HG02840 (cell line): ENCODE measurements around the gene MAST4.

Source experiments
- ATAC-seq: cut with Tn5 transposase; IDR thresholded peaks from one replicate; pipeline ENCODE4 v1.9.1; 2021; ENCODE audit warnings: mild to moderate bottlenecking, moderate library complexity, moderate number of reproducible peaks; ENCODE audit not compliant: unreplicated experiment, low FRiP score

Gene MAST4

DNA sequence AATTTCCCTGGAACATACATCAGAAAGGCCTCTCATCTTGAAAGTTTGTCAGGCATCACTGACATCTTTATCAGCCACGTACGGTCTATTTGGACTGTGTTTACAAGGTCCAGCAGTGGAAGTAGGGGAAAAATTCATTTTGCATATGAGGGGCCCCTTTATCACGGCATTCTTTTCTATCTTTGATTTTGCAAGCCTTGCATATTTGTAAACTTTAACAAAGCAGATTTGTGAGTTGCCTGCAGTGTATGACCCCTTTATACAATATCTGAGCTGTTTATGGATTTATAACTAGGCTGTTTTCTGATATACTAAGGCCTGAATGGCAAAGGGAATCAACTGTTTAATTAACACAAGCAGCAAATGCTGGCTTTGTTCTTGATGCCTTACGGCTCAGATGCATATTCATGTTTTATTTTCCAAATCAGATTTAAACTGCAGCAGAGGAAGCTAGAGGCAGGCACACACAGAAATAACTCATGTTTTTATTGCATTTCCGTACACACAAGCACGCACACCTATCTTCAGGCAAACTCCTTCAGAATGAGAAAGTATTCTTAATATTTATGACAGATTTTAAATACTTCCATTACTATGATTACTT, 539.3 kb downstream of the MAST4 start:
- ATAC-seq = no peak

GRCh38 chr5:67139030-67139429, 542.8 kb downstream of the MAST4 start:
- no peak for ATAC-seq

GRCh38 chr5:67140413-67140812, 544.2 kb downstream of the MAST4 start:
- no peak for ATAC-seq

DNA sequence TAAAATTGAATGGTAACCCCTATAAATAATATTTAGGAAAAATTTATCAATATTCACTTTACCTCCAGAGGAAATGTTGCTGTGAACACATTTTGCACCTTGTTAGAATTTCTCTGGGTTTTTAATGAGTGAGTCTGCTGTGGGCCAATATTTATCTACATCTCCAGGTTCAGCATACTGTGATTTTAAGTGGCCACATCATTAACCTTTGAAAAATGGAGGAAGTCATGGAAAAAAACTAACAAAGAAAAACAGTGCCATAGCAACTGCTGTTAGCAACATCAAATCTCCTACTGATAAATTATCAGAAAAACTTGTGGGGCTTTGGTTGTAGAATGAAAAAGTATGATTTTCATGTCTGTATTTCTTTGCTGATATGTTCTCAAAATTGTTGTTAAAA, 545.5 kb downstream of the MAST4 start:
- ATAC-seq = no peak

DNA sequence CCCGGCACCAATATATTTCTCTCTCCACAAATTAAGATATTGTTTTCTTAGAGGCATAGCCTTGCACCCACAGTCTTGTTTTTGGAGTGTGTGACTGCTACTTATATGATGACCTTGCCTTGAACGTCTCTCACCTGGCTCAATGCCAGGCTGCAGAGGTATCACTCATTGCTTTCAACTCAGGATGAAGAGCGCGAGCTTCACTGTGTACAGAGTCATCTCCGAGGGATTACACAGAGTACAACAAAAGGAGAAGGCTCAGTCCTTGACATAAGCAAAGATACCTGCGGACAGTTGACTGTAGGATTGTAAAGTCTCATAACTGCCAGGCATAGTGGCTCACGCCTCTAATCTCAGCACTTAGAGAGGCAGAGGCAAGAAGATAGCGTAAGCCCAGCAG, 546.6 kb downstream of the MAST4 start:
- no peak for ATAC-seq

DNA sequence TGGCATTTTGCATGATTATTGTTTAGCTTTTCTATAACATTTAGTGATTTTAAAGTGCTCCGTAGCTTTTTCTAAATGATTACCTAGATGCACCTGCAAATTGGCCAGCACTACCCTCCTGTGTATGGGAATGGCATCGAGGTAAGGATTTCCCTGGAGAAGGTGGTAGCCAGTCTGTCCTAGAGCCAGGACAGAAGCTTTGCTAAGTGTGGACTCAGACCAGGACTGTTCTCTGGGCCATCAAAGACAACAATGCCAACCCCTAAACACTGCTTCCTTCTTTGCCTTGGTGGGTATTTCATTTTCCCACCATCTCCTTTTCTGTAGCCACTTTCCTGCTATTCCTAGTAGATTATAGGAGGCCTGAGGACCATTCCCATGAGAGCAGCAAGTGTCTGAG, 547.4 kb downstream of the MAST4 start:
- no peak for ATAC-seq

DNA sequence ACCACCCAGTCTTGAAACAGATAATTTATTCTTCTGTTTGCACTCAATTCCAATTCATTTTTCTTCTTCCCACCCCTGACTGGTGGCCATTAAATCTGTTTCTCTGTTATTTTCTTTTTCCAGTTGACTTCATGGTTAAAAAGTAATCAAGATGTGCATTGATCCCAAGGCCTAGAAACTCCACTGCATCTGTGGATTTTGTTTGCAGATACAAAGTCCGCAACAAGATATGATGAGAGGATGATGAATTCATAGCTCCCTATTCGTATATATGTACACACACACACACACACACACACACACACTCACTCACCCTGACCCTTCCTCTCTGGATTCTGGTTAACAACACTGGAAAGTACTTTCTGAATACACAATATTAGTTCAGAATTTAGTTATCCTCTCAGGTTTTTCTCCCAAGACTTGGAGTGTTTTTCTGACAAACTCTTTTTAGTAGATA, 548.0 kb downstream of the MAST4 start:
- no peak for ATAC-seq

- no peak for ATAC-seq
Observed at GRCh38 chr5:67146574-67146973, 550.4 kb downstream of the MAST4 start.

DNA sequence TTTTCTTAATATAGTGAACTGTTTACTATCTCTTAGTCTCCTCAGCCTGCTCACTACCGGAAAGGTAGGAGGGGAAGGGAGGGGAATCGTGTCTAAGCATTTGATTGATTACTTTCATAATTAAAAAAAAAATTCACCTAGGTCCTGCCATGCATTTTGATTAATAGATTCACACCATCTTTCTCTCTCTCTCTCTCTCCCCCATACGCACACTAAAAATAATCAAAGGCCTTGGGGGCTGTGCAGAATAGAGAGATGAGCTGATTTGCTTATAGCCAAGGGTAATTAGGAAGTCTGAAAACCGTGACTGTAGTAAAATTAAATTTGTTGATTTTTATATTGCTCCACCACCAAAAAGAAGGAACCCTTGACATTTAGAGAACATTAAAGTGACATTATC, 550.8 kb downstream of the MAST4 start:
- no peak for ATAC-seq

GRCh38 chr5:67147760-67148159, 551.6 kb downstream of the MAST4 start:
- ATAC-seq = no peak

DNA sequence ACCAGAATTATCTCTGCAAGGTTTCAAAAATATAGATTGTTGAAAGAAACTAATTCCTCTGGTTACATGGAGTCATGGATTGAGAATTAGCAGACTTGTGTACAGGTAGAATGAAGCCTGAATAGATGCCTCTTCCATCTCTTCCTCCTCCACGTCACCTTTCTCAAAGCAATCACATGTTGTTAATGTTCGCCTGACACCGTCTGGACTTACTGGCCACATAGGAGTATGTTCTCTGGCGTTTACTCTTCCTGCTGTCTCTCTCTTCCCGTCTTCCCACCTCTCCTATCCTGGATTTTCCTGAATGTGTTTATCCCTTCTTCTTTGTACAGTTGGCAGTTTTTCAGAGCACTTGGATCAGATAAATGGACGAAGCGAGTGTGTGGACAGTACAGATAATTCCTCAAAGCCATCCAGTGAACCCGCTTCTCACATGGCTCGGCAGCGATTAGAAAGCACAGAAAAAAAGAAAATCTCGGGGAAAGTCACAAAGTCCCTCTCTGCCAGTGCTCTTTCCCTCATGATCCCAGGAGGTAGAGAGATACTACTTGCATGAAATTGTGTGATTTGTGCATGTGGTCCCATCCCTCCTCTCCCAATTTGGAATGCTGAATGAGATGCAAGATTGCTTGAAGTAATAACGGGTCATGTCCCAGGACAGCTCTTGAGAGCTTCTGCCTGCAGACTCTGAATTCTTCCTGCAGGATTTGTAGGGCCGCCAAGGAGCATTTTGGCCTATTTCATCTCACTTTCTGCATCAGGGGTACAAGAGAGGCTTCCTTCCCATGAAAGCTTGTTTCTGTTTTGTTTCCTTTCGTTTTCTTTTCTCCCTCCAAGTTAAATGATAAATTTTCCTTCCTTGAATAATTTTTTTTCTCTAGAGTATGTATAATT, 553.1 kb downstream of the MAST4 start:
- ATAC-seq = no peak

GRCh38 chr5:67149951-67150523, 553.8 kb downstream of the MAST4 start:
- no peak for ATAC-seq

DNA sequence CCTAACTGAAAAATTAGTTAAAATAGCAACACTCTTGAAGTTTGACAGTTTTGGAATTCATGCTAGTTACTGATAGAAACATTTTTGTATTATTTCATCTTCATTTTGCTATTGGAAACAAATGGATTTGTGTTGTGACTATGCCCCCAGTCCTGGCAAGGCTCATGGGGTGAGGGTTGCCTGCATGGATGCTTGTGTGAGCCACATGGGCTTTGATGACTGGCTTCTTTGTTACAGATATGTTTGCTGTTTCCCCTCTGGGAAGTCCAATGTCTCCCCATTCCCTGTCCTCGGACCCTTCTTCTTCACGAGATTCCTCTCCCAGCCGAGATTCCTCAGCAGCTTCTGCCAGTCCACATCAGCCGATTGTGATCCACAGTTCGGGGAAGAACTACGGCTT, 556.2 kb downstream of the MAST4 start:
- ATAC-seq = no peak

GRCh38 chr5:67153292-67153691, 557.1 kb downstream of the MAST4 start:
- ATAC-seq = no peak

- no peak for ATAC-seq
Observed at GRCh38 chr5:67154556-67155206, 558.5 kb downstream of the MAST4 start.

GRCh38 chr5:67156976-67157583, 560.9 kb downstream of the MAST4 start:
- no peak for ATAC-seq

DNA sequence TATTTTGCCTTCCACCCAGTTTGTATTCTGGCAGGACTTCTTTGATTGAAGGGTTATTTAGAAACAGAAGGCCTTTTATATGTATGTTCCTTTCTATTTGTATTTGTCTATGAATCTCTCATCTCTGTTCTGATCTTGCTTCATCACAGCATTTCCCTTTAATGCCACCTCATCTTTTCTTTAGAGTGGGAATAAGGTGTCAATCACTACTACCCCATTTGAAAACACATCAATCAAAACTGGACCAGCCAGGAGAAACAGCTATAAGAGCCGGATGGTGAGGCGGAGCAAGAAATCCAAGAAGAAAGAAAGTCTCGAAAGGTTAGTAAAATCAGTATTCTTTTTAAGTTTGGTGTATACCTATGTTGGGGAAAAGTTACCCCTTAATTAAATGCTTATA, 564.1 kb downstream of the MAST4 start:
- no peak for ATAC-seq

DNA sequence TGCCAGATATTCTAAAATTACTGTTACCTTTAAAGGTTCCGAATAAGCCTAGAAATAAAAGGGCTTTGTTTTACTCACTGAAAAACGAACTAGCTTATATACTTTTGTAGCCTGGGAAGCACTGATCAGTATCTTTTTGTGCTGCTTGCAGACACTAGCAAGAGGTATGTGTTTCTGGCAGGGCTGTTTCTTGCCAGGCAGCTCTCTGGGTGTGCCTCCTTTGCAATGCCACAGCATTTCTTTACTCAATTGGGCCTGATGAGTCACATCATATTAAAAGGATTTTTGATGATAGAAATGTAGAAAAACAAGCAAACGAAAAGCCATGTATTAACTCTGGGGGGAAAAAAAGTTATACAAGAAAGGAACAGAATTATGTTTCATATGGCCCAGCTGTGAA, 564.8 kb downstream of the MAST4 start:
- ATAC-seq = no peak

DNA sequence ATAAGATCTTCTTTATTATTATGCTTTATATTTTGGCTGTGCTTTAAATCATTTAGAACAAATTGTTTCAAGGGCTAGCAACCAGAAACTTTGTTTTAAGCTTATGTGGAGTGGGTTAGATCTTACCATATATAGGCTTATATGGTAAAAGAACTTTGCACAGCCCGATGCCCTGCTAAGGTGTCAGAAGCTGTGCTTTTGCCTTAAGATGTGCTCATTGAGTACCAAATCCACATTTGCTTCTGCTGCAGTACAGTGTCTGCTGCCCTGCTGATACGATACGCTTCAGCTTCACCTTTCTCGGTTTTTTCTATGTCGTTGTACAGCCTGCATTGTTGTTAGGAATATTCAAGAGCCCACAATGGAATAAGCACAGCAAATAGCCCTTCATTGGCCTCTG, 565.6 kb downstream of the MAST4 start:
- no peak for ATAC-seq

DNA sequence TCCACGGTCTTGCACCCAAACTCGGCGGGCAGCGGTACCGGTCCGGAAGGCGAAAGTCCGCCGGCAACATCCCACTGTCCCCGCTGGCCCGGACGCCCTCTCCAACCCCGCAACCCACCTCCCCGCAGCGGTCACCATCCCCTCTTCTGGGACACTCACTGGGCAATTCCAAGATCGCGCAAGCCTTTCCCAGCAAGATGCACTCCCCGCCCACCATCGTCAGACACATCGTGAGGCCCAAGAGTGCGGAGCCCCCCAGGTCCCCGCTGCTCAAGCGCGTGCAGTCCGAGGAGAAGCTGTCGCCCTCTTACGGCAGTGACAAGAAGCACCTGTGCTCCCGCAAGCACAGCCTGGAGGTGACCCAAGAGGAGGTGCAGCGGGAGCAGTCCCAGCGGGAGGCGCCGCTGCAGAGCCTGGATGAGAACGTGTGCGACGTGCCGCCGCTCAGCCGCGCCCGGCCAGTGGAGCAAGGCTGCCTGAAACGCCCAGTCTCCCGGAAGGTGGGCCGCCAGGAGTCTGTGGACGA, 567.1 kb downstream of the MAST4 start:
- no peak for ATAC-seq
